SK-N-SH (cell line): ENCODE data around the gene RNASE9. TPM values are rescaled to one million over a fixed set of nuclear protein-coding genes. Genes with fewer than 3 reads are reported as not detected.

ENCODE experiments used
- CTCF ChIA-PET: fragments of 300-600, 350-600 bp; formaldehyde crosslinking; extraction: SDS; loops from one replicate; lab custom pipeline; 2021; lab: Yijun Ruan, JAX
- POLR2A ChIA-PET: fragments of 350-600 bp; sonication (Branson Sonifier 250); formaldehyde crosslinking; extraction: SDS; loops from one replicate; lab custom pipeline; 2020; ENCODE audit warnings: antibody characterized with exemption, inconsistent platforms; lab: Yijun Ruan, JAX
- DNase-seq: peaks from one replicate; pipeline ENCODE4 v3.0.0; 2012
- H2AFZ ChIP-seq: fragments of 200-600 bp; sonication (generic); 2 replicates; pipeline ENCODE4 v1.8.1; 2016; ENCODE audit warnings: antibody characterized with exemption, mild to moderate bottlenecking, low read depth
- H3F3A ChIP-seq: fragments of 200-600 bp; sonication (generic); replicated peaks from 2 replicates; pipeline ENCODE3; 2016; ENCODE audit warnings: antibody characterized with exemption, mild to moderate bottlenecking; ENCODE audit not compliant: insufficient read depth
- H3K27ac ChIP-seq, 2 experiments: fragments of 200-500 bp in 1 of 2; fragments of 200-600 bp in 1 of 2; sonication (Bioruptor generic) in 1 of 2; sonication (generic), shearing (Covaris generic) in 1 of 2; 2 replicates each; pipeline versions ENCODE4 v1.5.1 to v1.6.1; 2014 to 2016; ENCODE audit warnings: low read depth in 2 of 2, inconsistent platforms in 1 of 2, low read length in 1 of 2, mild to moderate bottlenecking in 1 of 2, mixed read lengths in 1 of 2
- H3K27me3 ChIP-seq: fragments of 200-600 bp; sonication (generic), shearing (Covaris generic); 2 replicates; pipeline ENCODE4 v1.6.1; 2016; ENCODE audit warnings: mixed run types; ENCODE audit not compliant: insufficient read depth
- H3K36me3 ChIP-seq, 2 experiments: fragments of 200-500 bp in 1 of 2; fragments of 200-600 bp in 1 of 2; sonication (Bioruptor generic) in 1 of 2; sonication (generic) in 1 of 2; replicated peaks in 1 of 2; 2 replicates each; pipeline versions ENCODE3 to v1.5.1; 2014 to 2016; ENCODE audit warnings: low read length in 1 of 2, mild to moderate bottlenecking in 1 of 2; ENCODE audit not compliant: insufficient read depth in 2 of 2, control insufficient read depth in 1 of 2
- H3K4me1 ChIP-seq, 2 experiments: fragments of 200-500 bp in 1 of 2; fragments of 200-600 bp in 1 of 2; sonication (Bioruptor generic) in 1 of 2; sonication (generic), shearing (Covaris generic) in 1 of 2; 2 replicates each; pipeline versions ENCODE4 v1.5.1 to v1.6.1; 2014 to 2016; ENCODE audit warnings: low read depth in 1 of 2, low read length in 1 of 2, mixed run types in 1 of 2; ENCODE audit not compliant: insufficient read depth in 2 of 2, control insufficient read depth in 1 of 2
- H3K4me2 ChIP-seq: fragments of 200-600 bp; sonication (generic), shearing (Covaris generic); 2 replicates; pipeline ENCODE4 v1.6.1; 2017; ENCODE audit warnings: mixed run types
- H3K4me3 ChIP-seq, 2 experiments: fragments of 200-500 bp in 1 of 2; fragments of 200-600 bp in 1 of 2; sonication (Bioruptor generic) in 1 of 2; sonication (generic), shearing (Covaris generic) in 1 of 2; 2 replicates each; pipeline versions ENCODE4 v1.5.1 to v1.8.1; 2014 to 2016; ENCODE audit warnings: low read depth in 2 of 2, inconsistent platforms in 1 of 2, low read length in 1 of 2, mild to moderate bottlenecking in 1 of 2, mixed read lengths in 1 of 2, moderate library complexity in 1 of 2
- H3K79me2 ChIP-seq: fragments of 200-600 bp; sonication (generic); 2 replicates; pipeline ENCODE4 v1.8.1; 2017; ENCODE audit warnings: mild to moderate bottlenecking; ENCODE audit not compliant: insufficient read depth
- H3K9ac ChIP-seq: fragments of 200-600 bp; sonication (generic); 2 replicates; pipeline ENCODE4 v1.6.1; 2017; ENCODE audit warnings: mixed run types
- H3K9me2 ChIP-seq: fragments of 200-600 bp; sonication (generic); 2 replicates; pipeline ENCODE4 v1.6.1; 2017; ENCODE audit warnings: mixed run types
- H3K9me3 ChIP-seq: fragments of 200-600 bp; sonication (generic); 2 replicates; pipeline ENCODE4 v1.6.1; 2017; ENCODE audit warnings: mixed run types, mild to moderate bottlenecking, moderate library complexity
- H4K20me1 ChIP-seq: fragments of 200-600 bp; sonication (generic); 2 replicates; pipeline ENCODE4 v1.6.1; 2017; ENCODE audit warnings: mild to moderate bottlenecking, mixed run types; ENCODE audit not compliant: insufficient read depth
- ELF1 ChIP-seq: IDR thresholded peaks from 2 replicates; pipeline ENCODE4 v1.4.0; 2012
- EZH2phosphoT487 ChIP-seq: fragments of 200-600 bp; sonication (generic); IDR thresholded peaks from 2 replicates; pipeline ENCODE4 v1.6.1; 2017; ENCODE audit warnings: low read depth, mixed run types, mild to moderate bottlenecking, antibody characterized with exemption, moderate library complexity, borderline replicate concordance
- FOSL2 ChIP-seq: IDR thresholded peaks from 2 replicates; pipeline ENCODE4 v1.4.0; 2012; ENCODE audit warnings: low read depth, mild to moderate bottlenecking, moderate library complexity, borderline replicate concordance
- FOXM1 ChIP-seq: IDR thresholded peaks from 2 replicates; pipeline ENCODE4 v1.4.0; 2012; ENCODE audit warnings: low read depth, mild to moderate bottlenecking
- GATA2 ChIP-seq: sonication (generic); formaldehyde crosslinking; IDR thresholded peaks from 2 replicates; pipeline ENCODE4 v1.5.0; 2020; ENCODE audit warnings: mild to moderate bottlenecking, missing genetic modification reagents
- JUND ChIP-seq: IDR thresholded peaks from 2 replicates; pipeline ENCODE4 v1.4.0; 2012
- NFIC ChIP-seq: IDR thresholded peaks from 2 replicates; pipeline ENCODE4 v1.4.0; 2012; ENCODE audit warnings: borderline replicate concordance
- POLR2AphosphoS5 ChIP-seq: IDR thresholded peaks from 2 replicates; pipeline ENCODE4 v1.6.1; 2012; ENCODE audit warnings: low read depth, low read length
- RAD21 ChIP-seq: IDR thresholded peaks from 2 replicates; pipeline ENCODE4 v1.6.1; 2012; ENCODE audit warnings: mild to moderate bottlenecking, low read length
- RCOR1 ChIP-seq: fragments of 150-350 bp; IDR thresholded peaks from 2 replicates; pipeline ENCODE4 v1.6.1; 2017; ENCODE audit warnings: antibody characterized with exemption, low read length
- RFX5 ChIP-seq: IDR thresholded peaks from 2 replicates; pipeline ENCODE4 v1.6.1; 2012; ENCODE audit warnings: mild to moderate bottlenecking, improper control_type of control experiment, low read length
- RXRA ChIP-seq: IDR thresholded peaks from 2 replicates; pipeline ENCODE4 v1.4.0; 2012; ENCODE audit warnings: low read depth, mild to moderate bottlenecking, borderline replicate concordance
- SIN3A ChIP-seq: IDR thresholded peaks from 2 replicates; pipeline ENCODE4 v1.6.1; 2012; ENCODE audit warnings: low read depth, mild to moderate bottlenecking, low read length, moderate library complexity, borderline replicate concordance
- SMC3 ChIP-seq: IDR thresholded peaks from 2 replicates; pipeline ENCODE4 v1.6.1; 2012; ENCODE audit warnings: low read depth, low read length, improper control_type of control experiment
- TCF12 ChIP-seq: IDR thresholded peaks from 2 replicates; pipeline ENCODE4 v1.4.0; 2012
- YY1 ChIP-seq: IDR thresholded peaks from 2 replicates; pipeline ENCODE4 v1.4.0; 2012; ENCODE audit warnings: low read depth, mild to moderate bottlenecking
- WGBS: methylation state at CpG from one replicate; pipeline ENCODE4 v1.1.6; 2017; ENCODE audit warnings: low lambda C conversion rate; 5-methylcytosine and 5-hydroxymethylcytosine counted together
- polyA plus RNA-seq, 3 experiments: library from polyadenylated mRNA; depleted of rRNA; stranded (reverse); fragments of >200 nt; gene quantifications; 2 replicates each; pipeline ENCODE4 v1.2.3, GENCODE V29; 2012
- TF ChIP-seq, protein P1 (sequence below): IDR thresholded peaks from 2 replicates; pipeline ENCODE4; 2012
- TF ChIP-seq, protein P2 (sequence below): IDR thresholded peaks from 2 replicates; pipeline ENCODE4 v1.4.0; 2012; ENCODE audit warnings: low read depth, borderline replicate concordance
- TF ChIP-seq, protein P3 (sequence below): IDR thresholded peaks from 2 replicates; pipeline ENCODE4 v1.6.1; 2012; ENCODE audit warnings: mild to moderate bottlenecking, low read depth, low read length, moderate library complexity
- TF ChIP-seq, protein P4 (sequence below): fragments of 150-350 bp; IDR thresholded peaks from 2 replicates; pipeline ENCODE4 v1.6.1; 2016; ENCODE audit warnings: mild to moderate bottlenecking, low read depth, low read length
- TF ChIP-seq, protein P5 (sequence below): IDR thresholded peaks from 2 replicates; pipeline ENCODE4 v1.4.0; 2012; ENCODE audit warnings: low read depth, borderline replicate concordance

Gene RNASE9
- polyA plus RNA-seq, 1 of the 3 experiments (the other 2 are of a cell fraction) = not detected

DNA sequence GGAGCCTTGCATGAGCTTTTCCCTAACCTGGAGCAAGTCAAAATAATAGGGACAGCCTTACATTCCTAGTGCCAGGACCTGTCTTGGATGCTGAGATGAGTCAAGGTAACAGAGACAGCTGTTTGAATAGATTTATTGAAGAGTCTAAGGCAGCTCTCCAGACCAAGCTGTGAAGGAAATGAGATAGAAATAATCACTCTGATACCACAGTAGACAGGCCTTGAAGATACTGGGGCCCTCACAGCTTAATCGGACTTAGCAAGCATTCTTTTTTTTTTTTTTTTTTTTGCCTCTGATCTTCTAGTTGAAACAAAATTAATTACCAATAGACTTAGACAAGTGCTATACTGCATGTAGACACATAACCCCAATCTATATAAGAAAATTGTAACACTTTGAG, 3.1 kb upstream of the RNASE9 start:
- Histone ChIP-seq H3K4me3 (no peak overlapping the region), H3K4me1 (no peaks in the 10 kb centered on the region), H3K27me3 (peaks cover 7% of the 10 kb centered on the region; the same call in 1 of the 2 replicates), H3K9me2 (no peaks in the 10 kb centered on the region), H3K79me2 (no peaks in the 10 kb centered on the region), H3K27ac (no peak overlapping the region), H2AFZ (no peak overlapping the region), H4K20me1 (no peaks in the 10 kb centered on the region)
- ChIA-PET POLR2A (no interaction called here), CTCF (no interaction called here)
- WGBS = 7% methylated on average over 1 of the region's 1 CpG
- no peak for DNase-seq
- no peak for TF ChIP-seq POLR2AphosphoS5
- TF ChIP-seq, protein P1, sequence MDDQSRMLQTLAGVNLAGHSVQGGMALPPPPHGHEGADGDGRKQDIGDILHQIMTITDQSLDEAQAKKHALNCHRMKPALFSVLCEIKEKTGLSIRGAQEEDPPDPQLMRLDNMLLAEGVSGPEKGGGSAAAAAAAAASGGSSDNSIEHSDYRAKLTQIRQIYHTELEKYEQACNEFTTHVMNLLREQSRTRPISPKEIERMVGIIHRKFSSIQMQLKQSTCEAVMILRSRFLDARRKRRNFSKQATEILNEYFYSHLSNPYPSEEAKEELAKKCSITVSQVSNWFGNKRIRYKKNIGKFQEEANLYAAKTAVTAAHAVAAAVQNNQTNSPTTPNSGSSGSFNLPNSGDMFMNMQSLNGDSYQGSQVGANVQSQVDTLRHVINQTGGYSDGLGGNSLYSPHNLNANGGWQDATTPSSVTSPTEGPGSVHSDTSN = no peak
- TF ChIP-seq TCF12 = no peak
- TF ChIP-seq, protein P2, sequence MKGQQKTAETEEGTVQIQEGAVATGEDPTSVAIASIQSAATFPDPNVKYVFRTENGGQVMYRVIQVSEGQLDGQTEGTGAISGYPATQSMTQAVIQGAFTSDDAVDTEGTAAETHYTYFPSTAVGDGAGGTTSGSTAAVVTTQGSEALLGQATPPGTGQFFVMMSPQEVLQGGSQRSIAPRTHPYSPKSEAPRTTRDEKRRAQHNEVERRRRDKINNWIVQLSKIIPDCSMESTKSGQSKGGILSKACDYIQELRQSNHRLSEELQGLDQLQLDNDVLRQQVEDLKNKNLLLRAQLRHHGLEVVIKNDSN = no peak
- no peak for TF ChIP-seq GATA2 (CRISPR knock-in tag)
- no peak for TF ChIP-seq RCOR1
- TF ChIP-seq, protein P3, sequence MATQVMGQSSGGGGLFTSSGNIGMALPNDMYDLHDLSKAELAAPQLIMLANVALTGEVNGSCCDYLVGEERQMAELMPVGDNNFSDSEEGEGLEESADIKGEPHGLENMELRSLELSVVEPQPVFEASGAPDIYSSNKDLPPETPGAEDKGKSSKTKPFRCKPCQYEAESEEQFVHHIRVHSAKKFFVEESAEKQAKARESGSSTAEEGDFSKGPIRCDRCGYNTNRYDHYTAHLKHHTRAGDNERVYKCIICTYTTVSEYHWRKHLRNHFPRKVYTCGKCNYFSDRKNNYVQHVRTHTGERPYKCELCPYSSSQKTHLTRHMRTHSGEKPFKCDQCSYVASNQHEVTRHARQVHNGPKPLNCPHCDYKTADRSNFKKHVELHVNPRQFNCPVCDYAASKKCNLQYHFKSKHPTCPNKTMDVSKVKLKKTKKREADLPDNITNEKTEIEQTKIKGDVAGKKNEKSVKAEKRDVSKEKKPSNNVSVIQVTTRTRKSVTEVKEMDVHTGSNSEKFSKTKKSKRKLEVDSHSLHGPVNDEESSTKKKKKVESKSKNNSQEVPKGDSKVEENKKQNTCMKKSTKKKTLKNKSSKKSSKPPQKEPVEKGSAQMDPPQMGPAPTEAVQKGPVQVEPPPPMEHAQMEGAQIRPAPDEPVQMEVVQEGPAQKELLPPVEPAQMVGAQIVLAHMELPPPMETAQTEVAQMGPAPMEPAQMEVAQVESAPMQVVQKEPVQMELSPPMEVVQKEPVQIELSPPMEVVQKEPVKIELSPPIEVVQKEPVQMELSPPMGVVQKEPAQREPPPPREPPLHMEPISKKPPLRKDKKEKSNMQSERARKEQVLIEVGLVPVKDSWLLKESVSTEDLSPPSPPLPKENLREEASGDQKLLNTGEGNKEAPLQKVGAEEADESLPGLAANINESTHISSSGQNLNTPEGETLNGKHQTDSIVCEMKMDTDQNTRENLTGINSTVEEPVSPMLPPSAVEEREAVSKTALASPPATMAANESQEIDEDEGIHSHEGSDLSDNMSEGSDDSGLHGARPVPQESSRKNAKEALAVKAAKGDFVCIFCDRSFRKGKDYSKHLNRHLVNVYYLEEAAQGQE = no peak
- TF ChIP-seq, all 33 proteins: peak for 0
- no peaks in the 10 kb centered on the region for H3K36me3 ChIP-seq
- no peak overlapping the region for H3K9ac ChIP-seq
- H3K9me3 ChIP-seq = no peaks in the 10 kb centered on the region
- no peak overlapping the region for H3K4me2 ChIP-seq
- H3F3A ChIP-seq = no peaks in the 10 kb centered on the region

DNA sequence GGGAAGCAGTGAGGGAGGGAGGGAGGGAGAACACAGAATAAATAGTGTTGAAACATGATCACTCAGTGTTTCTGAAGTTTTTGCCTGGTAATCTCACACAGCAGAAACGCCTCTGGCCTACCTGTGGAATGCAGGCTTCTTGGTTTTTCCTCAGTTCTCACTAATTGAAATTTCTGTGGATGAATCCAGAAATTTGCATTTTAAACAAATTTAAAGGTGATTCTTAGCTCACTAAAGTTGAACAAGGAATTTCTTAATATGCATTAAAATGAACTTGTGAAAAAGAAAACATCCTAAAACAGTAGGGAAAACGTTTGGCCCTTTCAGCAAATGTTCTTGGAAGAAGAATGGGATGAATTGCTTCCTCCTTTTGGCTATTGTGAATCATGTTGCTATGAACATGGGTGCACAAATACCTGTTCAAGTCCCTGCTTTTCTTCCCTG, 1.4 kb downstream of the RNASE9 start:
- peaks cover 37% of the 10 kb centered on the region for H3K27me3 ChIP-seq
- no peaks in the 10 kb centered on the region for H3F3A ChIP-seq
- 7% methylated on average over 2 of the region's 2 CpGs for WGBS
- H4K20me1 ChIP-seq = no peaks in the 10 kb centered on the region
- H3K4me1 ChIP-seq = no peaks in the 10 kb centered on the region
- no peaks in the 10 kb centered on the region for H3K9me3 ChIP-seq
- no peak overlapping the region for H2AFZ ChIP-seq
- CTCF ChIA-PET = no interaction called here
- H3K36me3 ChIP-seq = no peaks in the 10 kb centered on the region
- no peak for DNase-seq
- no peak overlapping the region for H3K27ac ChIP-seq
- no peaks in the 10 kb centered on the region for H3K9me2 ChIP-seq
- no peak overlapping the region for H3K4me2 ChIP-seq
- no peak overlapping the region for H3K4me3 ChIP-seq
- no peak overlapping the region for H3K9ac ChIP-seq
- POLR2A ChIA-PET = no interaction called here
- no peaks in the 10 kb centered on the region for H3K79me2 ChIP-seq
- TF ChIP-seq, protein P4, sequence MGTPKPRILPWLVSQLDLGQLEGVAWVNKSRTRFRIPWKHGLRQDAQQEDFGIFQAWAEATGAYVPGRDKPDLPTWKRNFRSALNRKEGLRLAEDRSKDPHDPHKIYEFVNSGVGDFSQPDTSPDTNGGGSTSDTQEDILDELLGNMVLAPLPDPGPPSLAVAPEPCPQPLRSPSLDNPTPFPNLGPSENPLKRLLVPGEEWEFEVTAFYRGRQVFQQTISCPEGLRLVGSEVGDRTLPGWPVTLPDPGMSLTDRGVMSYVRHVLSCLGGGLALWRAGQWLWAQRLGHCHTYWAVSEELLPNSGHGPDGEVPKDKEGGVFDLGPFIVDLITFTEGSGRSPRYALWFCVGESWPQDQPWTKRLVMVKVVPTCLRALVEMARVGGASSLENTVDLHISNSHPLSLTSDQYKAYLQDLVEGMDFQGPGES = no peak
- no peak for TF ChIP-seq YY1
- no peak for TF ChIP-seq RFX5
- TF ChIP-seq ELF1 = no peak
- TF ChIP-seq, protein P5, sequence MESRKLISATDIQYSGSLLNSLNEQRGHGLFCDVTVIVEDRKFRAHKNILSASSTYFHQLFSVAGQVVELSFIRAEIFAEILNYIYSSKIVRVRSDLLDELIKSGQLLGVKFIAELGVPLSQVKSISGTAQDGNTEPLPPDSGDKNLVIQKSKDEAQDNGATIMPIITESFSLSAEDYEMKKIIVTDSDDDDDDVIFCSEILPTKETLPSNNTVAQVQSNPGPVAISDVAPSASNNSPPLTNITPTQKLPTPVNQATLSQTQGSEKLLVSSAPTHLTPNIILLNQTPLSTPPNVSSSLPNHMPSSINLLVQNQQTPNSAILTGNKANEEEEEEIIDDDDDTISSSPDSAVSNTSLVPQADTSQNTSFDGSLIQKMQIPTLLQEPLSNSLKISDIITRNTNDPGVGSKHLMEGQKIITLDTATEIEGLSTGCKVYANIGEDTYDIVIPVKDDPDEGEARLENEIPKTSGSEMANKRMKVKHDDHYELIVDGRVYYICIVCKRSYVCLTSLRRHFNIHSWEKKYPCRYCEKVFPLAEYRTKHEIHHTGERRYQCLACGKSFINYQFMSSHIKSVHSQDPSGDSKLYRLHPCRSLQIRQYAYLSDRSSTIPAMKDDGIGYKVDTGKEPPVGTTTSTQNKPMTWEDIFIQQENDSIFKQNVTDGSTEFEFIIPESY = no peak
- TF ChIP-seq RCOR1 = no peak
- no peak for TF ChIP-seq POLR2AphosphoS5
- no peak for TF ChIP-seq GATA2 (CRISPR knock-in tag)
- TF ChIP-seq TCF12 = no peak
- no peak for TF ChIP-seq RXRA
- TF ChIP-seq RAD21 = no peak
- no peak for TF ChIP-seq NFIC
- no peak for TF ChIP-seq FOXM1
- TF ChIP-seq SMC3 = no peak
- TF ChIP-seq EZH2phosphoT487 = no peak
- no peak for TF ChIP-seq FOSL2
- no peak for TF ChIP-seq SIN3A
- TF ChIP-seq JUND = no peak
